Measurements from ENCODE around the gene CCPG1.
A peak's percentile ranks its signal among the peaks of the same experiment; 100 is the strongest.
"Not testable (repeated sequence)": the region's sequence is repeated elsewhere in the genome, so short reads cannot be mapped to it uniquely, and the experiment has no call there.

CCPG1 gene, protein sequence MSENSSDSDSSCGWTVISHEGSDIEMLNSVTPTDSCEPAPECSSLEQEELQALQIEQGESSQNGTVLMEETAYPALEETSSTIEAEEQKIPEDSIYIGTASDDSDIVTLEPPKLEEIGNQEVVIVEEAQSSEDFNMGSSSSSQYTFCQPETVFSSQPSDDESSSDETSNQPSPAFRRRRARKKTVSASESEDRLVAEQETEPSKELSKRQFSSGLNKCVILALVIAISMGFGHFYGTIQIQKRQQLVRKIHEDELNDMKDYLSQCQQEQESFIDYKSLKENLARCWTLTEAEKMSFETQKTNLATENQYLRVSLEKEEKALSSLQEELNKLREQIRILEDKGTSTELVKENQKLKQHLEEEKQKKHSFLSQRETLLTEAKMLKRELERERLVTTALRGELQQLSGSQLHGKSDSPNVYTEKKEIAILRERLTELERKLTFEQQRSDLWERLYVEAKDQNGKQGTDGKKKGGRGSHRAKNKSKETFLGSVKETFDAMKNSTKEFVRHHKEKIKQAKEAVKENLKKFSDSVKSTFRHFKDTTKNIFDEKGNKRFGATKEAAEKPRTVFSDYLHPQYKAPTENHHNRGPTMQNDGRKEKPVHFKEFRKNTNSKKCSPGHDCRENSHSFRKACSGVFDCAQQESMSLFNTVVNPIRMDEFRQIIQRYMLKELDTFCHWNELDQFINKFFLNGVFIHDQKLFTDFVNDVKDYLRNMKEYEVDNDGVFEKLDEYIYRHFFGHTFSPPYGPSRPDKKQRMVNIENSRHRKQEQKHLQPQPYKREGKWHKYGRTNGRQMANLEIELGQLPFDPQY

DNA sequence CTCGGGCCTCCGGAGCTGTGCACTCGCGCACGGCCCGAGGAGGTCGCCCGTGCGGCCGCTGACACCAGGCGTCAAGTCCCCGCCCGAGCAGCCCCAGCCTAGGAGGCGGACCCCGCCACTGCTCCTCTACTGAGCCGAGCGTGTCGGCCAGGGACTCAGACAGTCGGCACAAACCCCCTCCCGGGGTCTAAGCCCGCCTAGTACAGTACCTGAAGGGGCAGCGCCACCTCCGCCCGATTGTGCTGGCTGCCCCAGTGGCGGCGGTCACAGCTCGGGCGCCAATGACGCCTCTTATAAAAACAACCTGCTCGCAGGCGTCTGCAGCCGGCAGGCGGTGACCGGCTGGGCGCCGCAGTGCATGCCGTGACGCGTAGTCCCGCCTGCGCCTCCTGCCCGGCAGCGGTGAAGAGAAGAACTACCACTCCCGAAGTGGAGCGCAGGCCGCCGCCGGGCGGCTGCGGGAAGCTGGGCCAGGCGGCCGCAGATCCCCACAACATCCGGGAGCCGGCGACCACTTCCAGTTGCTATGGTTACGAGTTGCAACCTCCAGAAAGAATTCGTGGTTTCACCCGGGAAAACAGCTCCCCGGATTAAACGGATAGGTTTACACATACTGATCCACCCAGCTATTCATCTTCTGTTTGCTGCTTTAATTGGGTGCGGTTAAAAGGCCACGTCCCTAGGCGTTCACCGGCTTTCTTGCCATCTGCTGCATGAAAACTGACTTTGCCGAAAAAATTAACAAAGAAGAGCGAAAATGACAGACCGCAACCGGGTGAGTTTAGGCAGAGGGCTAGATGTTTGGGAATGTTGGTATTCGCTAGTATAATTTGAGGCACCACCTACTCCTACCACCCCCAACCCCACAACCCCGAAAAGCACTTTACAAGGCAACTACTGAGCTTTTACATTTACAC is at the start of gene CCPG1, which contains the start of gene PIERCE2:
Gene CCPG1, minus strand, starts transcription at position 348 of the 917 bp plus-strand sequence. CDS start 18,935 bp downstream, outside the sequence.
Gene PIERCE2, plus strand, starts transcription at position 484 of the 917 bp plus-strand sequence. Its CDS starts 274 bp downstream, at position 758.
- DNase-seq (ENCODE audit: low read depth in 2 of 2): peak; percentile 86 to 87

- no peak for DNase-seq (ENCODE audit: low read depth in 2 of 2)
Observed at GRCh38 chr15:55457401-55458022, 49.4 kb upstream of the CCPG1 start.

DNA sequence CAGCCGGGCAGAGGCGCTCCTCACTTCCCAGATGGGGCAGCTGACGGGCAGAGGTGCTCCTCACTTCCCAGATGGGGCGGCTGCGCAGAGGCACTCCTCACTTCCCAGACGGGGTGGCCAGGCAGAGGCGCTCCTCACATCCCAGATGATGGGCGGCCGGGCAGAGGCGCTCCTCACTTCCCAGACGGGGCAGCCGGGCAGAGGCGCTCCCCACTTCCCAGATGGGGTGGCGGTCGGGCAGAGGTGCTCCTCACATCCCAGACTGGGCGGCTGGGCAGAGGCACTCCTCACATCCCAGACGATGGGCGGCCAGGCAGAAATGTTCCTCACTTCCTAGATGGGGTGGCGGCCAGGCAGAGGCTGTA is 38.9 kb upstream of the CCPG1 start:
- not testable (repeated sequence) for DNase-seq (ENCODE audit: low read depth in 2 of 2)

- DNase-seq (ENCODE audit: low read depth in 2 of 2): not testable (repeated sequence)
Observed at GRCh38 chr15:55446379-55447029, 38.3 kb upstream of the CCPG1 start.

DNA sequence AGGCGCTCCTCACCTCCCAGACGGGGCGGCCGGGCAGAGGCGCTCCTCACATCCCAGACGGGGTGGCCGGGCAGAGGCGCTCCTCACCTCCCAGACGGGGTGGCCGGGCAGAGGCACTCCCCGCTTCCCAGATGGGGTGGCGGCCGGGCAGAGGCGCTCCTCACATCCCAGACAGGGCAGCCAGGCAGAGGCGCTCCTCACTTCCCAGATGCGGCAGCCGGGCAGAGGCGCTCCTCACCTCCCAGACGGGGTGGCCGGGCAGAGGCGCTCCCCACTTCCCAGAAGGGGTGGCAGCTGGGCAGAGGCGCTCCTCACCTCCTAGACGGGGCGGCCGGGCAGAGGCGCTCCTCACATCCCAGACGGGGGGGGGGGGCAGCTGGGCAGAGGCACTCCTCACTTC is 37.8 kb upstream of the CCPG1 start:
- DNase-seq (ENCODE audit: low read depth in 2 of 2): not testable (repeated sequence)

DNA sequence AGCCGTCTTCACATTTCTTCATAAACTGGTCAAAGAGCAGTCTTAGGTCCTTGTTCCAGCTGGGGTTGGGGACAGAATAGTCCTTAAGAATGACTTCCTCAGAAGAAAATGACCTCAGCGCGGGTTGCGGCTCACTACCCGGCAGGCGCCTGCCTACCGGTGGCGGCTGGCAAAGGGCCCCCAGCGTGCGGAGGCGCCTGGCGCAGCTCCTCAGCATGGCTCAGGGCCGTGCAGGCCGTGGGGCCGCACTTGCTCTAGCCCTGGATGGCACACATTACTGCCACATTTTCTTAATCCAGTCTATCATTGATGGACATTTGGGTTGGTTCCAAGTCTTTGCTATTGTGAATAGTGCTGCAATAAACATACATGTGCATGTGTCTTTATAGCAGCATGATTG is 35.0 kb upstream of the CCPG1 start:
- DNase-seq (ENCODE audit: low read depth in 2 of 2): not testable (repeated sequence)

DNA sequence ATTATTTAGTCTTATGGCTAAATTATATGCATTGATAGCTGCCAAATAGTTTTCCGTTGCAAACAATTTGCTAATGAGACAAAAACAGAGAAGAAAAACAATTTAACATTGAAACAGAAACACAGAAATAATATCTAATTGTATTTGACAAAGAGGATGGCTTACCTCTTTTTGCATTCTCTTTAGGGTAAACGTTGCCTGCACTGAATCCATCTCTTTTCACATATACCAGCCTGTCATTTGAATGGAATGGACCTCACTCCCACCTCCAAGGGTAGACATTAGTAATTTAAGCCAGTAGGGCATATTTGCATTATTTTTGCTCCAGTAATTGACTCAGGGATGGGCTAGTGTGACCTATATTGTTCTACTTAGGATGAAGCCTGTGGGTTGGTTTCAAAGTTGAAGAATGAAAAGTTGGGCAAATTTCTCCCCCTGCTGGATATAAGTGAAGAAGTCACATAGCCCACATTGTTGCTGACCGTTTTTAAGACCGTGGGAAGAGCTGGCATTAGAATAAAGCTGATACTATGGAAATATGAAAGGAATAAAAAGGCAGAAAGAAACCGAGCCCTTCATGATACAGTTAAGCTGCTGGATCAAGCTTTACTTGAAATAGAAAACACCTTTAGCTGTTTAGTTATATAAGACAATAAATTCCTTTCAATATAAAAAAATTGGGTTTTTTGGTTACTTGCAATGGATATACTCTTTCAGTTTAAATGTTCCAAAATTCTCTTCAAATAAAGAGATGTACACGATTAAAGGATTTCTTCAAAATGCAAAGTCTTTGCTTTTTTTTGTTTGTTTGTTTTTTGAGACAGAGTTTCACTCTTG is 27.0 kb upstream of the CCPG1 start:
- DNase-seq (ENCODE audit: low read depth in 2 of 2): no peak

GRCh38 chr15:55422089-55422488 is 13.9 kb upstream of the CCPG1 start:
- no peak for DNase-seq (ENCODE audit: low read depth in 2 of 2)

GRCh38 chr15:55420171-55420866 is 12.2 kb upstream of the CCPG1 start:
- no peak for DNase-seq (ENCODE audit: low read depth in 2 of 2)

- DNase-seq (ENCODE audit: low read depth in 2 of 2): not testable (repeated sequence)
Observed at GRCh38 chr15:55417678-55418077, 9.5 kb upstream of the CCPG1 start.

- not testable (repeated sequence) for DNase-seq (ENCODE audit: low read depth in 2 of 2)
Observed at GRCh38 chr15:55408976-55409375, 817 bp upstream of the CCPG1 start.

GRCh38 chr15:55407498-55408011 is 604 bp downstream of the CCPG1 start:
- DNase-seq (ENCODE audit: low read depth in 2 of 2): no peak

- no peak for DNase-seq (ENCODE audit: low read depth in 2 of 2)
Observed at GRCh38 chr15:55403531-55403930, 4.6 kb downstream of the CCPG1 start.

DNA sequence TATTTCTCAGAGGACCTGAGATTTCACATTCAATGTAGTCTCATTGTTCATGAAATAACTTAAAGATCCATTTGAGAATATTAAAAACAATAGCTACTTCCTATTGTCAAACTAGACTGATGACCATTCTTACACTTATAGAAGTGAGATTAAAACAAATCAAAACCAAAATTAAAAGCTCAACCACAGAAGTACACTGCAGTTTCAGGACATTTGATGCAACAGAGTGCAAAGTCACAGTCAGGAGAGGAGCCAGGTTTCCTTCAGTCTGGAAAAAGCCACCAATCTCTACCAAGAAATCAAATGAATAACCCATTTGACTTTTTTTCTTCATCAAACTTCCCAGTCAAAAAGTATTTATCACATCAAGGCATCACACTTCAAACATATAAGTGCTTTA is 5.5 kb downstream of the CCPG1 start:
- DNase-seq (ENCODE audit: low read depth in 2 of 2): no peak

- DNase-seq (ENCODE audit: low read depth in 2 of 2): no peak
Observed at GRCh38 chr15:55401786-55402246, 6.3 kb downstream of the CCPG1 start.

GRCh38 chr15:55400050-55400449 is 8.1 kb downstream of the CCPG1 start:
- DNase-seq (ENCODE audit: low read depth in 2 of 2): not testable (repeated sequence)

DNA sequence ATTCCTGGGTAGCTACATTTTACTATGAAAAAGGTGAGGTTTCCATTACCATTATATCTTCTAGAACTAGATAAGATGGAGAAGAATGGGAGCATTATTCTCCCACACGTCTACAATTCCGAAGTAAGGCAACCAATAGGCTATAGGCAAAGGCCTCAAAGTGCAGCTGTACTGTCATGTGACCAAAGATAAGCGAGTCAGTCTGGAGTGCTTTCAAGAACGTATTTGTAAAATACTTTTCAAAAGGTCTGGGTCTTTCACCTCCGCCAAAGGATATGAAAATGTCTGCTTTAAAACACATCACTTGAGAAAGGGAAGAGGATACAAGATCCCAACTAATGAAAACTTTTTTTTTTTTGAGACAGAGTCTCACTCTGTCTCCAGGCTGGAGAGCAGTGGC is 9.9 kb downstream of the CCPG1 start:
- no peak for DNase-seq (ENCODE audit: low read depth in 2 of 2)

- no peak for DNase-seq (ENCODE audit: low read depth in 2 of 2)
Observed at GRCh38 chr15:55394694-55395093, 13.5 kb downstream of the CCPG1 start.

- no peak for DNase-seq (ENCODE audit: low read depth in 2 of 2)
Observed at GRCh38 chr15:55389264-55389607, 18.9 kb downstream of the CCPG1 start.

All from stimulated activated CD8-positive, alpha-beta memory T cell treated with anti-CD3 and anti-CD28 coated beads, Interleukin-15, amount 100 ng/mL, for 48 hours (primary cell).